Uterus (tissue), 2 donors: ENCODE measurements around the gene ACOXL.

ENCODE experiments used
- POLR2A ChIP-seq, 2 donors: fragments of 450-650 bp; IDR thresholded peaks; one replicate each; pipeline ENCODE4 v1.6.1; 2016; ENCODE audit warnings: antibody characterized with exemption in 2 of 2, mild to moderate bottlenecking in 1 of 2, moderate library complexity in 1 of 2
- TF ChIP-seq, protein P1 (sequence below), 4 experiments: fragments of 200-600 bp in 2 of 4; fragments of 450-650 bp in 2 of 4; sonication (generic) in 2 of 4; IDR thresholded peaks; one replicate each; pipeline ENCODE4 v1.5.1; 2016 to 2019; ENCODE audit warnings: antibody characterized with exemption in 4 of 4, mild to moderate bottlenecking in 2 of 4, moderate library complexity in 1 of 4

DNA sequence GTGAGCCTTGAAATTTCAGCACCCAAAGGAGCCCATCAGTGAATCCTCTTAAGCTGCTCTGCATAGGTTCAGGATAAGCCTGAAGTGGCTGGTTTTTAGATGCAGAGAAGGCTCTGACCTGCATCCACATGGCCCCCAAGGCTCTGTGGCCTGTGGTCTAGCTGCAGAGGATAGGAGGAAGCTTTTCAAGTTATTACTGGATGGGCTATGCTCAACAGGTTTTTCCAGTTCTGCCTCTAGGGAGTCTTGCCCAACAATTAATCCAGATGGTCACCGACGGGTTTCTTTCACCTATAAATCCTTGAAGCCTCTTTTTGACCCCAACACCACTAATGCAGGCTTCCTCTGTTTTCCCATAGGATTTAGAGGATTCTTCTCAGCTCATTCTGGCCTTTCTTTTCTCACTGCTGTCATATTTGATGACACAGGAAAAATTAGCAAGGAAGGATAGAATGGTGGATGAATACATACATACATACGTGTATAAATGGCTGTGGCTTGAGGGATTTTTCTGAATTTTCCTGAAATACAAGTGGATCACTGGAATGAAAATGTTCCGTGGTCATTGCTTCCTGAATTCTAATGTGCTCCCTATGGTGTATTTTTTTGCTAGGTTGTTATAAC is 336.2 kb downstream of the ACOXL start:
- TF ChIP-seq, protein P1, sequence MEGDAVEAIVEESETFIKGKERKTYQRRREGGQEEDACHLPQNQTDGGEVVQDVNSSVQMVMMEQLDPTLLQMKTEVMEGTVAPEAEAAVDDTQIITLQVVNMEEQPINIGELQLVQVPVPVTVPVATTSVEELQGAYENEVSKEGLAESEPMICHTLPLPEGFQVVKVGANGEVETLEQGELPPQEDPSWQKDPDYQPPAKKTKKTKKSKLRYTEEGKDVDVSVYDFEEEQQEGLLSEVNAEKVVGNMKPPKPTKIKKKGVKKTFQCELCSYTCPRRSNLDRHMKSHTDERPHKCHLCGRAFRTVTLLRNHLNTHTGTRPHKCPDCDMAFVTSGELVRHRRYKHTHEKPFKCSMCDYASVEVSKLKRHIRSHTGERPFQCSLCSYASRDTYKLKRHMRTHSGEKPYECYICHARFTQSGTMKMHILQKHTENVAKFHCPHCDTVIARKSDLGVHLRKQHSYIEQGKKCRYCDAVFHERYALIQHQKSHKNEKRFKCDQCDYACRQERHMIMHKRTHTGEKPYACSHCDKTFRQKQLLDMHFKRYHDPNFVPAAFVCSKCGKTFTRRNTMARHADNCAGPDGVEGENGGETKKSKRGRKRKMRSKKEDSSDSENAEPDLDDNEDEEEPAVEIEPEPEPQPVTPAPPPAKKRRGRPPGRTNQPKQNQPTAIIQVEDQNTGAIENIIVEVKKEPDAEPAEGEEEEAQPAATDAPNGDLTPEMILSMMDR (IDR thresholded peaks at IDR 0.05) = no peak
- no peak for TF ChIP-seq POLR2A (IDR thresholded peaks at IDR 0.05)
